ENCODE measurements around the gene PHF19.

The PHF19 gene

DNA sequence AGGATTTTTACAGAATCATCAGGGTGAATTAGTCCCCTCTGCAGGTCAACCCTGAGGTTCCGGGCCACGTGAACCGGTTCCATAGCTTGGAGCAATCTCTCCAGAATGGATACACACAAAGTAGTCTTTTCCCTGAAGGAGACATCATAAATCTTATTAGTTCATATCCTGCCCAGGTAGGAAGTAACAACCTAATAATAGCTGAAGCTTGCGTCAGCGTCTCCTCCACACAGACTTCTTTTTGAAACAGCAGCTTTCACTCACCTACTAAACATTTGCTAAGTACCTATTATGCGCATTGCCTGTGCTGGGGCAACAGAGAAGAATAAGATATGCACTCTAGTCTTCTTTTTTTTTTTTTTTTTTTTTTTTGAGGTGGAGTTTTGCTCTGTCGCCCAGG, 43.7 kb downstream of the PHF19 start:
- Histone ChIP-seq H3K27me3 (ENCODE audit: insufficient read depth, poor library complexity, severe bottlenecking) (no peaks in the 10 kb centered on the region), H3K9me3 (ENCODE audit: severe bottlenecking) (no peaks in the 10 kb centered on the region), H3K4me3 (ENCODE audit: severe bottlenecking) (no peak overlapping the region), H3K36me3 (ENCODE audit: low read depth) (peaks cover 63% of the 10 kb centered on the region), H3K27ac (ENCODE audit: poor library complexity, severe bottlenecking) (no peak overlapping the region), H3K4me1 (ENCODE audit: insufficient read depth, poor library complexity, severe bottlenecking) (no peaks in the 10 kb centered on the region)
- ATAC-seq (ENCODE audit: low read depth) (no peak), DNase-seq (ENCODE audit: low spot score) (no peak)
- no peak for TF ChIP-seq CTCF (IDR thresholded peaks at IDR 0.05; ENCODE audit: poor library complexity, severe bottlenecking)

GRCh38 chr9:120832807-120833206, 44.2 kb downstream of the PHF19 start:
- no peaks in the 10 kb centered on the region for H3K9me3 ChIP-seq (ENCODE audit: severe bottlenecking)
- TF ChIP-seq CTCF (IDR thresholded peaks at IDR 0.05; ENCODE audit: poor library complexity, severe bottlenecking): no peak
- H3K36me3 ChIP-seq (ENCODE audit: low read depth): peaks cover 63% of the 10 kb centered on the region
- DNase-seq (ENCODE audit: low spot score) (no peak), ATAC-seq (ENCODE audit: low read depth) (no peak)
- no peak overlapping the region for H3K27ac ChIP-seq (ENCODE audit: poor library complexity, severe bottlenecking)
- H3K27me3 ChIP-seq (ENCODE audit: insufficient read depth, poor library complexity, severe bottlenecking): no peaks in the 10 kb centered on the region
- H3K4me1 ChIP-seq (ENCODE audit: insufficient read depth, poor library complexity, severe bottlenecking): no peaks in the 10 kb centered on the region
- H3K4me3 ChIP-seq (ENCODE audit: severe bottlenecking): no peak overlapping the region

GRCh38 chr9:120830865-120831264, 46.1 kb downstream of the PHF19 start:
- no peaks in the 10 kb centered on the region for H3K27me3 ChIP-seq (ENCODE audit: insufficient read depth, poor library complexity, severe bottlenecking)
- TF ChIP-seq CTCF (IDR thresholded peaks at IDR 0.05; ENCODE audit: poor library complexity, severe bottlenecking): no peak
- H3K4me3 ChIP-seq (ENCODE audit: severe bottlenecking): no peak overlapping the region
- H3K27ac ChIP-seq (ENCODE audit: poor library complexity, severe bottlenecking): no peak overlapping the region
- no peaks in the 10 kb centered on the region for H3K9me3 ChIP-seq (ENCODE audit: severe bottlenecking)
- ATAC-seq (ENCODE audit: low read depth) (no peak), DNase-seq (ENCODE audit: low spot score) (no peak)
- H3K4me1 ChIP-seq (ENCODE audit: insufficient read depth, poor library complexity, severe bottlenecking): no peaks in the 10 kb centered on the region
- H3K36me3 ChIP-seq (ENCODE audit: low read depth): peaks cover 78% of the 10 kb centered on the region

DNA sequence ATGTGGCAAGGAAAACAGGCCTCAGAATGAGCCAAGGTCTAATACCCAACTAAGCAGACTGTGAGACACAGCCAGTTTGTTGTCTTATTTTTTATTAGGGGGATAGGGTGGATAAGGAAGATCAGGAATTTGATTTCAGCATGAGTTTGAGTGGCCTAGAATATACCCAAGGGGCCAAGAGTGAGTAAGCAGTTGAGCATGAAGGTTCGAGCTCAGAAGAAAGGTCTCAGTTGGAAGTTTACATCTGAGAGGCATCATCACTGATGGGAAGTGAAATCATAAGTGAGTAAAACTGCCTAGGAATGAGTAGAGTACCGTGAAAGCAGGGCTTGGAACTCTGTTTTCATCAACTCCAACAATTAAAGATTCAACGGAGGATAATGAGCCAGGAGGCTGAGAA, 46.8 kb downstream of the PHF19 start:
- Histone ChIP-seq H3K36me3 (ENCODE audit: low read depth) (peaks cover 83% of the 10 kb centered on the region), H3K4me3 (ENCODE audit: severe bottlenecking) (no peak overlapping the region), H3K27me3 (ENCODE audit: insufficient read depth, poor library complexity, severe bottlenecking) (no peaks in the 10 kb centered on the region), H3K9me3 (ENCODE audit: severe bottlenecking) (no peaks in the 10 kb centered on the region), H3K4me1 (ENCODE audit: insufficient read depth, poor library complexity, severe bottlenecking) (no peaks in the 10 kb centered on the region), H3K27ac (ENCODE audit: poor library complexity, severe bottlenecking) (no peak overlapping the region)
- TF ChIP-seq CTCF (IDR thresholded peaks at IDR 0.05; ENCODE audit: poor library complexity, severe bottlenecking): no peak
- ATAC-seq (ENCODE audit: low read depth) (no peak), DNase-seq (ENCODE audit: low spot score) (no peak)

- Histone ChIP-seq H3K27ac (ENCODE audit: poor library complexity, severe bottlenecking) (no peak overlapping the region), H3K4me3 (ENCODE audit: severe bottlenecking) (no peak overlapping the region), H3K27me3 (ENCODE audit: insufficient read depth, poor library complexity, severe bottlenecking) (no peaks in the 10 kb centered on the region), H3K4me1 (ENCODE audit: insufficient read depth, poor library complexity, severe bottlenecking) (no peaks in the 10 kb centered on the region), H3K36me3 (ENCODE audit: low read depth) (peaks cover 83% of the 10 kb centered on the region), H3K9me3 (ENCODE audit: severe bottlenecking) (no peaks in the 10 kb centered on the region)
- DNase-seq (ENCODE audit: low spot score): no peak
- no peak for ATAC-seq (ENCODE audit: low read depth)
- TF ChIP-seq CTCF (IDR thresholded peaks at IDR 0.05; ENCODE audit: poor library complexity, severe bottlenecking): no peak
Observed at GRCh38 chr9:120829650-120830049, 47.3 kb downstream of the PHF19 start.
